A549 (cell line): Measurements from ENCODE around the gene NOD2. TPM values are rescaled to one million over a fixed set of nuclear protein-coding genes. Genes with fewer than 3 reads are reported as not detected.

Experiments used
- ATAC-seq, 2 experiments: fragments of 200-7000 bp in 1 of 2; fragments of >200 bp in 1 of 2; cut with Nextera tagmentation in 1 of 2; cut with Tn5 transposase in 1 of 2; 3 replicates each; pipeline versions ENCODE4 v1.8.0 to v1.9.1; 2018 to 2020; ENCODE audit warnings: mild to moderate bottlenecking in 1 of 2, moderate library complexity in 1 of 2
- CTCF ChIA-PET: fragments of 300-600 bp; sonication (Branson Sonifier 250); formaldehyde crosslinking; extraction: SDS; loops from one replicate; lab custom pipeline; 2021; ENCODE audit warnings: antibody characterized with exemption, inconsistent platforms; lab: Yijun Ruan, JAX
- POLR2A ChIA-PET: fragments of 350-600 bp; formaldehyde crosslinking; extraction: SDS; loops from one replicate; lab custom pipeline; 2021; ENCODE audit warnings: antibody characterized with exemption, inconsistent platforms; lab: Yijun Ruan, JAX
- DNase-seq, 2 experiments: peaks; one replicate each; pipeline versions ENCODE4 v3.0.0 to v3.0.0-alpha.2; 2011 to 2016; ENCODE audit warnings: low read depth in 1 of 2, low spot score in 1 of 2
- FAIRE-seq: peaks from 2 replicates; lab custom pipeline; 2011; peaks lifted over from hg19 to GRCh38; lab: Jason Lieb, UNC
- H3K27ac ChIP-seq, 2 experiments: fragments of >200 bp; sonication (Bioruptor Twin); formaldehyde crosslinking; 3 replicates each; pipeline ENCODE4 v1.5.1; 2016 to 2017
- H3K4me1 ChIP-seq: fragments of >200 bp; sonication (Bioruptor Twin); formaldehyde crosslinking; 3 replicates; pipeline ENCODE4 v1.6.1; 2016
- H3K4me2 ChIP-seq: fragments of >200 bp; sonication (Bioruptor Twin); formaldehyde crosslinking; 3 replicates; pipeline ENCODE4 v1.6.1; 2016
- H3K4me3 ChIP-seq: fragments of >200 bp; sonication (Bioruptor Twin); formaldehyde crosslinking; 3 replicates; pipeline ENCODE4 v1.5.1; 2016
- H3K9me3 ChIP-seq: fragments of >200 bp; sonication (Bioruptor Twin); formaldehyde crosslinking; 3 replicates; pipeline ENCODE4 v1.6.1; 2016
- CHD2 ChIP-seq: fragments of 150-350 bp; IDR thresholded peaks from 2 replicates; pipeline ENCODE4 v1.6.1; 2014; ENCODE audit warnings: low read length; ENCODE audit not compliant: partially characterized antibody
- CHD4 ChIP-seq: fragments of 200-600 bp; sonication (generic); IDR thresholded peaks from 2 replicates; pipeline ENCODE4 v1.6.1; 2016; ENCODE audit warnings: antibody characterized with exemption, mild to moderate bottlenecking, borderline replicate concordance
- EHF ChIP-seq: fragments of 250-450 bp; sonication (Bioruptor Pico); IDR thresholded peaks from 2 replicates; pipeline ENCODE4 v1.5.0; 2020; ENCODE audit warnings: mild to moderate bottlenecking
- EHMT2 ChIP-seq: fragments of 200-600 bp; sonication (generic); IDR thresholded peaks from 2 replicates; pipeline ENCODE4 v1.6.1; 2016; ENCODE audit warnings: antibody characterized with exemption, low read depth, mild to moderate bottlenecking, moderate library complexity
- EP300 ChIP-seq, 2 experiments: fragments of >200 bp; sonication (Bioruptor Twin); formaldehyde crosslinking; IDR thresholded peaks; 2 replicates in 1 of 2; 3 replicates in 1 of 2; pipeline ENCODE4 v1.6.1; 2016 to 2017
- GATA3 ChIP-seq: IDR thresholded peaks from 2 replicates; pipeline ENCODE4 v1.6.1; 2012; ENCODE audit warnings: borderline replicate concordance
- HOXB5 ChIP-seq: fragments of 250-450 bp; sonication (Bioruptor Pico); IDR thresholded peaks from 2 replicates; pipeline ENCODE4 v1.5.0; 2020; ENCODE audit warnings: mild to moderate bottlenecking, moderate library complexity
- JUN ChIP-seq, 2 experiments: fragments of >200 bp; sonication (Bioruptor Twin); formaldehyde crosslinking; IDR thresholded peaks; 2 replicates in 1 of 2; 3 replicates in 1 of 2; pipeline ENCODE4 v1.6.1; 2016 to 2017
- NR3C1 ChIP-seq: fragments of >200 bp; sonication (Bioruptor Twin); formaldehyde crosslinking; IDR thresholded peaks from 3 replicates; pipeline ENCODE4 v1.6.1; 2017
- PHF8 ChIP-seq: fragments of 200-600 bp; sonication (generic); IDR thresholded peaks from 2 replicates; pipeline ENCODE4 v1.6.1; 2016; ENCODE audit warnings: low read depth, mild to moderate bottlenecking, antibody characterized with exemption, moderate library complexity, borderline replicate concordance
- POLR2A ChIP-seq: IDR thresholded peaks from 2 replicates; pipeline ENCODE4 v1.6.1; 2012; ENCODE audit warnings: mild to moderate bottlenecking, low read length
- POLR2AphosphoS2 ChIP-seq: conservative IDR thresholded peaks from 2 replicates; pipeline ENCODE4 v1.6.1; 2012; ENCODE audit warnings: low read length, improper control_type of control experiment, inconsistent platforms
- RAD21 ChIP-seq, 2 experiments: fragments of >200 bp in 1 of 2; sonication (Bioruptor Twin) in 1 of 2; formaldehyde crosslinking in 1 of 2; IDR thresholded peaks in 1 of 2; conservative IDR thresholded peaks in 1 of 2; 2 replicates in 1 of 2; 3 replicates in 1 of 2; pipeline ENCODE4 v1.6.1; 2012 to 2018; ENCODE audit warnings: inconsistent platforms in 1 of 2
- RNF2 ChIP-seq: fragments of 200-600 bp; sonication (generic); IDR thresholded peaks from 2 replicates; pipeline ENCODE4 v1.6.1; 2016; ENCODE audit warnings: low read depth, mild to moderate bottlenecking, antibody characterized with exemption, moderate library complexity, borderline replicate concordance
- SREBF2 ChIP-seq: fragments of 450-650 bp; IDR thresholded peaks from 2 replicates; pipeline ENCODE4 v1.6.1; 2014; ENCODE audit warnings: mild to moderate bottlenecking, moderate library complexity
- ZC3H11A ChIP-seq: fragments of 450-650 bp; IDR thresholded peaks from 2 replicates; pipeline ENCODE4 v1.6.1; 2014; ENCODE audit warnings: antibody characterized with exemption, mild to moderate bottlenecking
- ZSCAN20 ChIP-seq: fragments of 250-450 bp; sonication (Bioruptor Pico); IDR thresholded peaks from 2 replicates; pipeline ENCODE4 v1.8.0; 2022; ENCODE audit warnings: mild to moderate bottlenecking, moderate library complexity
- whole genome bisulfite sequencing: methylation state at CpG from one replicate; pipeline ENCODE4 v1.1.6; 2017; ENCODE audit errors: missing lambda C conversion rate; 5-methylcytosine and 5-hydroxymethylcytosine counted together
- polyA plus RNA-seq, 4 experiments: library from polyadenylated mRNA; depleted of rRNA in 3 of 4; stranded (reverse); fragments of >200 nt; fragmentation: RNase III in 1 of 4; extraction: RNeasy Plus Mini Kit Qiagen cat#74134 plus additional on column Dnase treatment in 1 of 4; gene quantifications; 2 replicates in 3 of 4; 3 replicates in 1 of 4; pipeline ENCODE4 v1.2.3, GENCODE V29; 2011 to 2017
- TF ChIP-seq, protein P1 (sequence below): IDR thresholded peaks from 2 replicates; pipeline ENCODE4 v1.6.1; 2012; ENCODE audit warnings: low read depth, borderline replicate concordance
- TF ChIP-seq, protein P2 (sequence below): IDR thresholded peaks from 2 replicates; pipeline ENCODE4 v1.6.1; 2012
- TF ChIP-seq, protein P3 (sequence below): fragments of 200-600 bp; sonication (generic); IDR thresholded peaks from 2 replicates; pipeline ENCODE4 v1.6.1; 2016; ENCODE audit warnings: antibody characterized with exemption, mild to moderate bottlenecking, moderate library complexity

The NOD2 gene
- polyA plus RNA-seq, 2 of the 4 experiments (the other 2 are of a cell fraction): not detected

GRCh38 chr16:50680556-50680893 is 12.9 kb upstream of the NOD2 start:
- CTCF ChIA-PET: interaction anchor here (0.9 to 4.7 kb wide), 4 partner anchors 9 to 16 kb away, joined by 3 to 24 read pairs (median 14); no protein-coding TSS in a partner anchor
- FAIRE-seq: no peak
- 44% methylated on average over 3 of the region's 3 CpGs for WGBS

GRCh38 chr16:50681021-50681885 is 12.2 kb upstream of the NOD2 start, which contains the start of gene SNX20:
Gene SNX20 (minus strand): TSS chr16:50681312. CDS start chr16:50677526, 3,786 bp downstream.
- no peak for ATAC-seq
- Histone ChIP-seq H3K9me3 (no peaks in the 10 kb centered on the region), H3K27ac (no peak within 1 kb of the TSS), H3K4me1 (no peaks in the 10 kb centered on the region), H3K4me2 (no peak within 1 kb of the TSS), H3K4me3 (no peak within 1 kb of the TSS)
- FAIRE-seq: no peak
- ChIA-PET POLR2A (no interaction called here), CTCF (interaction anchor here (0.9 to 4.7 kb wide), 4 partner anchors 10 to 16 kb away, joined by 3 to 24 read pairs (median 6); no protein-coding TSS in a partner anchor)
- no peak for DNase-seq
- TF ChIP-seq ZC3H11A (no peak), GATA3 (no peak), EHF (CRISPR knock-in tag) (no peak), ZSCAN20 (no peak)
- 39% methylated on average over 12 of the region's 16 CpGs for WGBS

More at GRCh38 chr16:50680556-50680893, 12.9 kb upstream of the NOD2 start:
- DNase-seq (no peak), ATAC-seq (no peak)
- Histone ChIP-seq H3K4me2 (no peak overlapping the region), H3K27ac (no peak overlapping the region), H3K9me3 (no peaks in the 10 kb centered on the region), H3K4me1 (no peaks in the 10 kb centered on the region), H3K4me3 (no peak overlapping the region)
- POLR2A ChIA-PET: no interaction called here
- TF ChIP-seq, protein P1, sequence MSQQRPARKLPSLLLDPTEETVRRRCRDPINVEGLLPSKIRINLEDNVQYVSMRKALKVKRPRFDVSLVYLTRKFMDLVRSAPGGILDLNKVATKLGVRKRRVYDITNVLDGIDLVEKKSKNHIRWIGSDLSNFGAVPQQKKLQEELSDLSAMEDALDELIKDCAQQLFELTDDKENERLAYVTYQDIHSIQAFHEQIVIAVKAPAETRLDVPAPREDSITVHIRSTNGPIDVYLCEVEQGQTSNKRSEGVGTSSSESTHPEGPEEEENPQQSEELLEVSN: no peak
- TF ChIP-seq ZC3H11A: no peak
- TF ChIP-seq POLR2AphosphoS2: no peak
- no peak for TF ChIP-seq POLR2A
- TF ChIP-seq, protein P2, sequence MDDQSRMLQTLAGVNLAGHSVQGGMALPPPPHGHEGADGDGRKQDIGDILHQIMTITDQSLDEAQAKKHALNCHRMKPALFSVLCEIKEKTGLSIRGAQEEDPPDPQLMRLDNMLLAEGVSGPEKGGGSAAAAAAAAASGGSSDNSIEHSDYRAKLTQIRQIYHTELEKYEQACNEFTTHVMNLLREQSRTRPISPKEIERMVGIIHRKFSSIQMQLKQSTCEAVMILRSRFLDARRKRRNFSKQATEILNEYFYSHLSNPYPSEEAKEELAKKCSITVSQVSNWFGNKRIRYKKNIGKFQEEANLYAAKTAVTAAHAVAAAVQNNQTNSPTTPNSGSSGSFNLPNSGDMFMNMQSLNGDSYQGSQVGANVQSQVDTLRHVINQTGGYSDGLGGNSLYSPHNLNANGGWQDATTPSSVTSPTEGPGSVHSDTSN: no peak
- no peak for TF ChIP-seq NR3C1
- no peak for TF ChIP-seq SREBF2
- no peak for TF ChIP-seq EHMT2

DNA sequence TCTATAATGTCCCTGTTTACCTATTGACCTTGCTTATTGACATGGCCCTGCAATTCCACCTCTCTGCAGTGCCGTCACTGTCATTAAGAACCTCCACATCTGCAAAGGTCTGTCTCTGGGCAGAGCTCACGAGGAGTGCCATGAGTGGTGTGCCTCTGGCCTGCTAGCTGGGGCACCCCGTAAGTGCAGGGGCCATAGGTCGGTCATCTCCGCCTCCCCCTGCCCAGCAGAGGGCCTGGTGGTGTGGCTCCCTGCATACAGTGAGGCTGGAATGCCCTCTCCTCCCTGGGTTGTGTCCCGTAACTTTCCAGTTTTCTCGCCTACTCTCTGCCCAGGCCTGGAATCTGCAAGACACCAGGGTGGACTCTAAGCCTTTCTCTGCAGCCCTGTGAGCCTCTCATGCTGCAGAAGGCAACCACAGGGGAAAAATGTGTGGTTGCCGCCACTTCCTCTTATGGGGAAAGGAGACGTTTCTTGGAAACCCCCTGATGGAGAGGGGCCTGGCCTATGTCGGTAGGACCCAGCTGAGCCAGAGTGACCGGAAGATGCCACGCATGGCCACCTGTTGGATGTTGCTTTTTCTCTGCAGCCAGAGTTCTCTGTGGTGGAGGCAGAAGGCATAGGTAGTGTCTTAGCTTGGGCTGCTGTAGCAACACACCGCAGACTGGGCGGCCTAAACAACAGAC is 9.6 kb upstream of the NOD2 start:
- 41% methylated on average over 10 of the region's 14 CpGs for WGBS
- no peak for DNase-seq
- no peak overlapping the region for H3K27ac ChIP-seq
- TF ChIP-seq EP300 (IDR thresholded peaks at IDR 0.05) (no peak), PHF8 (no peak), POLR2AphosphoS2 (no peak), CHD2 (no peak), HOXB5 (no peak)
- TF ChIP-seq, all 56 proteins: peak for 0
- POLR2A ChIA-PET: no interaction called here
- Histone ChIP-seq H3K4me1 (no peaks in the 10 kb centered on the region), H3K4me2 (no peak overlapping the region), H3K4me3 (no peak overlapping the region), H3K9me3 (no peaks in the 10 kb centered on the region)
- CTCF ChIA-PET: interaction anchor here (0.7 to 1.6 kb wide), 2 partner anchors 8 to 18 kb away, joined by 3 read pairs; no protein-coding TSS in a partner anchor
- FAIRE-seq (no peak), ATAC-seq (no peak)

DNA sequence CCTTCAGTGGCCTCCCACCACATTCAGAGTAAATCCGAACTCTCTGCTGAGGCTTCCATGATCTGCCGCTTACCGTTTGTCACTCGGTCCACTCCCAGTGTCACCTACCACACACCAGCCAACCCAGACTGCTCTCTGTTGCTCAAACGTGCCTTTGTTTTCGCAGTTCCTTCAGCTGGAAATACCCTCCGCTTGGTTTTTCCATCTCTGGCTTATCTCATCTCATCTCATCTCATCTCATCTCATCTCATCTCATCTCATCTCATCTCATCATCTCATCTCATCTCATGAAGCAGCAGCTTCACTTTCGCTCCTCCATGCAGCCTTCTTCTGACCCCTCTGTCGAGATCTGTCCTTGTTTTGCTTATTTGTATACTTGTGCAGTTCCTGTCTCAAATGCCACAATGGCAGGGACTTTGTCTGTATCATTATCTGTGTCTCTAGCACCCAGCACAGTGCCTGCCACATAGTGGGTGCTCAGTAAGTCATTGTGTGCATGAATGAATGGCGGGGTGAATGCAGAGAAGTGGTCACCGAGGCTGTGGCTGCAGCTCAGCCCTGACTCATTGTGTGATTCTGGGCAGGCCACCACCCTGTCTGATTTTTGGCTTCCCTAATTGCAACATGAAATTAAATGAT is 8.5 kb upstream of the NOD2 start:
- Histone ChIP-seq H3K4me1 (no peaks in the 10 kb centered on the region), H3K4me3 (no peak overlapping the region), H3K4me2 (no peak overlapping the region), H3K9me3 (no peaks in the 10 kb centered on the region), H3K27ac (no peak overlapping the region)
- DNase-seq (no peak), FAIRE-seq (no peak), ATAC-seq (no peak)
- POLR2A ChIA-PET: no interaction called here
- WGBS: 55% methylated on average over 11 of the region's 11 CpGs
- CTCF ChIA-PET: interaction anchor here (3.0 kb wide), 1 partner anchor 20 kb away, joined by 14 read pairs; no protein-coding TSS in a partner anchor
- TF ChIP-seq RAD21 (conservative IDR thresholded peaks at IDR 0.05 in 1 of 2, IDR thresholded peaks at IDR 0.05 in 1 of 2): no peak
- no peak for TF ChIP-seq RNF2
- TF ChIP-seq CHD4: no peak
- TF ChIP-seq, protein P3, sequence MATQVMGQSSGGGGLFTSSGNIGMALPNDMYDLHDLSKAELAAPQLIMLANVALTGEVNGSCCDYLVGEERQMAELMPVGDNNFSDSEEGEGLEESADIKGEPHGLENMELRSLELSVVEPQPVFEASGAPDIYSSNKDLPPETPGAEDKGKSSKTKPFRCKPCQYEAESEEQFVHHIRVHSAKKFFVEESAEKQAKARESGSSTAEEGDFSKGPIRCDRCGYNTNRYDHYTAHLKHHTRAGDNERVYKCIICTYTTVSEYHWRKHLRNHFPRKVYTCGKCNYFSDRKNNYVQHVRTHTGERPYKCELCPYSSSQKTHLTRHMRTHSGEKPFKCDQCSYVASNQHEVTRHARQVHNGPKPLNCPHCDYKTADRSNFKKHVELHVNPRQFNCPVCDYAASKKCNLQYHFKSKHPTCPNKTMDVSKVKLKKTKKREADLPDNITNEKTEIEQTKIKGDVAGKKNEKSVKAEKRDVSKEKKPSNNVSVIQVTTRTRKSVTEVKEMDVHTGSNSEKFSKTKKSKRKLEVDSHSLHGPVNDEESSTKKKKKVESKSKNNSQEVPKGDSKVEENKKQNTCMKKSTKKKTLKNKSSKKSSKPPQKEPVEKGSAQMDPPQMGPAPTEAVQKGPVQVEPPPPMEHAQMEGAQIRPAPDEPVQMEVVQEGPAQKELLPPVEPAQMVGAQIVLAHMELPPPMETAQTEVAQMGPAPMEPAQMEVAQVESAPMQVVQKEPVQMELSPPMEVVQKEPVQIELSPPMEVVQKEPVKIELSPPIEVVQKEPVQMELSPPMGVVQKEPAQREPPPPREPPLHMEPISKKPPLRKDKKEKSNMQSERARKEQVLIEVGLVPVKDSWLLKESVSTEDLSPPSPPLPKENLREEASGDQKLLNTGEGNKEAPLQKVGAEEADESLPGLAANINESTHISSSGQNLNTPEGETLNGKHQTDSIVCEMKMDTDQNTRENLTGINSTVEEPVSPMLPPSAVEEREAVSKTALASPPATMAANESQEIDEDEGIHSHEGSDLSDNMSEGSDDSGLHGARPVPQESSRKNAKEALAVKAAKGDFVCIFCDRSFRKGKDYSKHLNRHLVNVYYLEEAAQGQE: no peak
- TF ChIP-seq EP300 (IDR thresholded peaks at IDR 0.05): no peak
- no peak for TF ChIP-seq JUN (IDR thresholded peaks at IDR 0.05)
- TF ChIP-seq, protein P2: no peak
